WTC11 (cell line): ENCODE measurements around the gene PRELID1. TPM values are rescaled to one million over a fixed set of nuclear protein-coding genes. Genes with fewer than 3 reads are reported as not detected.

Experiments
- ATAC-seq: fragments of 200-7000 bp; cut with Tn5 transposase; 2 replicates; pipeline ENCODE4 v1.10.0; 2021; ENCODE audit warnings: mild to moderate bottlenecking, moderate library complexity
- CTCF ChIA-PET: fragments of 300-600 bp; sonication (Branson Sonifier 250); formaldehyde crosslinking; loops from one replicate; lab custom pipeline; 2021; ENCODE audit warnings: antibody characterized with exemption; lab: Charles Lee
- POLR2A ChIA-PET: fragments of 350-600 bp; sonication (Branson Sonifier 250); formaldehyde crosslinking; loops from one replicate; lab custom pipeline; 2021; ENCODE audit warnings: antibody characterized with exemption; lab: Charles Lee
- DNase-seq: peaks from one replicate; pipeline ENCODE4 v3.0.0; 2021; ENCODE audit warnings: low spot score
- H3K27ac Mint-ChIP-seq: 2 replicates; pipeline ENCODE4 v1.8.0; 2021; ENCODE audit warnings: mixed read lengths
- H3K27me3 Mint-ChIP-seq: 2 replicates; pipeline ENCODE4 v1.8.0; 2021; ENCODE audit warnings: low read depth, mild to moderate bottlenecking, moderate library complexity, mixed read lengths
- H3K36me3 Mint-ChIP-seq: 2 replicates; pipeline ENCODE4 v1.8.0; 2021; ENCODE audit warnings: mixed read lengths
- H3K4me1 Mint-ChIP-seq: 2 replicates; pipeline ENCODE4 v1.8.0; 2022; ENCODE audit warnings: mixed read lengths
- H3K4me3 Mint-ChIP-seq: 2 replicates; pipeline ENCODE4 v1.8.0; 2021; ENCODE audit warnings: mild to moderate bottlenecking, moderate library complexity, mixed read lengths
- H3K9me3 Mint-ChIP-seq: 2 replicates; pipeline ENCODE4 v1.8.0; 2021; ENCODE audit warnings: mixed read lengths
- CREB1 ChIP-seq: sonication (generic); formaldehyde crosslinking; IDR thresholded peaks from 2 replicates; pipeline ENCODE4 v1.8.0; 2023; ENCODE audit warnings: mild to moderate bottlenecking, missing genetic modification reagents
- ESRRA ChIP-seq: sonication (generic); formaldehyde crosslinking; IDR thresholded peaks from 2 replicates; pipeline ENCODE4 v1.8.1; 2022; ENCODE audit warnings: mild to moderate bottlenecking, missing genetic modification reagents, borderline replicate concordance
- GABPB1 ChIP-seq: sonication (generic); formaldehyde crosslinking; IDR thresholded peaks from 2 replicates; pipeline ENCODE4 v1.8.1; 2023; ENCODE audit warnings: mild to moderate bottlenecking, missing genetic modification reagents
- HMGA2 ChIP-seq: fragments of 250-450 bp; sonication (Bioruptor Pico); IDR thresholded peaks from 2 replicates; pipeline ENCODE4 v1.4.0; 2021; ENCODE audit warnings: mild to moderate bottlenecking, moderate library complexity
- NR1H2 ChIP-seq: sonication (generic); formaldehyde crosslinking; IDR thresholded peaks from 2 replicates; pipeline ENCODE4 v1.9.0; 2021; ENCODE audit warnings: mild to moderate bottlenecking, moderate library complexity, missing genetic modification reagents
- ZNF416 ChIP-seq: fragments of 250-450 bp; sonication (Bioruptor Pico); IDR thresholded peaks from 2 replicates; pipeline ENCODE4 v1.9.0; 2021; ENCODE audit warnings: mild to moderate bottlenecking, inconsistent platforms
- total RNA-seq: library from RNA; stranded (reverse); gene quantifications from 3 replicates; pipeline ENCODE4 v1.2.3, GENCODE V29; 2021
- TF ChIP-seq, protein P1 (sequence below): sonication (generic); formaldehyde crosslinking; conservative IDR thresholded peaks from 2 replicates; pipeline ENCODE4 v1.8.1; 2023; ENCODE audit warnings: mild to moderate bottlenecking, low read depth, missing genetic modification reagents, moderate library complexity
- TF ChIP-seq, protein P2 (sequence below): sonication (generic); formaldehyde crosslinking; IDR thresholded peaks from 2 replicates; pipeline ENCODE4 v1.8.1; 2023; ENCODE audit warnings: mild to moderate bottlenecking, missing genetic modification reagents
- TF ChIP-seq, protein P3 (sequence below): sonication (generic); formaldehyde crosslinking; IDR thresholded peaks from 2 replicates; pipeline ENCODE4 v1.8.1; 2023; ENCODE audit warnings: mild to moderate bottlenecking, missing genetic modification reagents, moderate library complexity
- TF ChIP-seq, protein P4 (sequence below): sonication (generic); formaldehyde crosslinking; IDR thresholded peaks from 2 replicates; pipeline ENCODE4 v1.8.0; 2023; ENCODE audit warnings: missing genetic modification reagents, mild to moderate bottlenecking, borderline replicate concordance
- TF ChIP-seq, protein P5 (sequence below): sonication (generic); formaldehyde crosslinking; IDR thresholded peaks from 2 replicates; pipeline ENCODE4 v1.8.0; 2023; ENCODE audit warnings: mild to moderate bottlenecking, missing genetic modification reagents
- TF ChIP-seq, protein P6 (sequence below): fragments of 250-450 bp; sonication (Bioruptor Pico); IDR thresholded peaks from 2 replicates; pipeline ENCODE4 v1.9.0; 2021; ENCODE audit warnings: mild to moderate bottlenecking

Gene PRELID1
- total RNA-seq, 1 experiment from 2014 or later, result 273 TPM

DNA sequence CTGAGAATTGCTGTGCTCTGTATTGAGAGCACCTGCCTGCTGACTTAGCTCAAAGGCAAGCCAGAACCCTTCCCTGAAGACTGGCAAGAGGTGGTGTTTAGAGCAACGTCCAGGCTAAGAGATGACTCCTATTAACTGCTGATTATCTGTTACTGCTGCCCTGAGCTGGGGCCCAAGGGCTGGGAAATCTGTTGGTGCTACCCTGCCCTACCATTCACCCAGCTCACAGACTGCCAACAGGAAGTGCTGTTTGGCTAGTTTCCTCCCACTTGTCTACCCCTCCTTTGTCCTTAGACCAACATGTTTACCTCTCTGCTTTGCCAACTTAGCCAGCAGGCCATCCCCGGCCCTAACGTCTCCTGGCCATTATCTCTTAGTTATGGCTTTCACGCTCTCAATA is 7.0 kb upstream of the PRELID1 start (continued):
- TF ChIP-seq, protein P1, sequence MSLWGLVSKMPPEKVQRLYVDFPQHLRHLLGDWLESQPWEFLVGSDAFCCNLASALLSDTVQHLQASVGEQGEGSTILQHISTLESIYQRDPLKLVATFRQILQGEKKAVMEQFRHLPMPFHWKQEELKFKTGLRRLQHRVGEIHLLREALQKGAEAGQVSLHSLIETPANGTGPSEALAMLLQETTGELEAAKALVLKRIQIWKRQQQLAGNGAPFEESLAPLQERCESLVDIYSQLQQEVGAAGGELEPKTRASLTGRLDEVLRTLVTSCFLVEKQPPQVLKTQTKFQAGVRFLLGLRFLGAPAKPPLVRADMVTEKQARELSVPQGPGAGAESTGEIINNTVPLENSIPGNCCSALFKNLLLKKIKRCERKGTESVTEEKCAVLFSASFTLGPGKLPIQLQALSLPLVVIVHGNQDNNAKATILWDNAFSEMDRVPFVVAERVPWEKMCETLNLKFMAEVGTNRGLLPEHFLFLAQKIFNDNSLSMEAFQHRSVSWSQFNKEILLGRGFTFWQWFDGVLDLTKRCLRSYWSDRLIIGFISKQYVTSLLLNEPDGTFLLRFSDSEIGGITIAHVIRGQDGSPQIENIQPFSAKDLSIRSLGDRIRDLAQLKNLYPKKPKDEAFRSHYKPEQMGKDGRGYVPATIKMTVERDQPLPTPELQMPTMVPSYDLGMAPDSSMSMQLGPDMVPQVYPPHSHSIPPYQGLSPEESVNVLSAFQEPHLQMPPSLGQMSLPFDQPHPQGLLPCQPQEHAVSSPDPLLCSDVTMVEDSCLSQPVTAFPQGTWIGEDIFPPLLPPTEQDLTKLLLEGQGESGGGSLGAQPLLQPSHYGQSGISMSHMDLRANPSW (CRISPR knock-in tag), result no peak
- TF ChIP-seq NR1H2 (CRISPR knock-in tag) (no peak), HMGA2 (no peak), ESRRA (CRISPR knock-in tag) (no peak), ZNF416 (CRISPR knock-in tag) (no peak)
- TF ChIP-seq, protein P2, sequence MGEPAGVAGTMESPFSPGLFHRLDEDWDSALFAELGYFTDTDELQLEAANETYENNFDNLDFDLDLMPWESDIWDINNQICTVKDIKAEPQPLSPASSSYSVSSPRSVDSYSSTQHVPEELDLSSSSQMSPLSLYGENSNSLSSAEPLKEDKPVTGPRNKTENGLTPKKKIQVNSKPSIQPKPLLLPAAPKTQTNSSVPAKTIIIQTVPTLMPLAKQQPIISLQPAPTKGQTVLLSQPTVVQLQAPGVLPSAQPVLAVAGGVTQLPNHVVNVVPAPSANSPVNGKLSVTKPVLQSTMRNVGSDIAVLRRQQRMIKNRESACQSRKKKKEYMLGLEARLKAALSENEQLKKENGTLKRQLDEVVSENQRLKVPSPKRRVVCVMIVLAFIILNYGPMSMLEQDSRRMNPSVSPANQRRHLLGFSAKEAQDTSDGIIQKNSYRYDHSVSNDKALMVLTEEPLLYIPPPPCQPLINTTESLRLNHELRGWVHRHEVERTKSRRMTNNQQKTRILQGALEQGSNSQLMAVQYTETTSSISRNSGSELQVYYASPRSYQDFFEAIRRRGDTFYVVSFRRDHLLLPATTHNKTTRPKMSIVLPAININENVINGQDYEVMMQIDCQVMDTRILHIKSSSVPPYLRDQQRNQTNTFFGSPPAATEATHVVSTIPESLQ, result no peak
- TF ChIP-seq, protein P3, sequence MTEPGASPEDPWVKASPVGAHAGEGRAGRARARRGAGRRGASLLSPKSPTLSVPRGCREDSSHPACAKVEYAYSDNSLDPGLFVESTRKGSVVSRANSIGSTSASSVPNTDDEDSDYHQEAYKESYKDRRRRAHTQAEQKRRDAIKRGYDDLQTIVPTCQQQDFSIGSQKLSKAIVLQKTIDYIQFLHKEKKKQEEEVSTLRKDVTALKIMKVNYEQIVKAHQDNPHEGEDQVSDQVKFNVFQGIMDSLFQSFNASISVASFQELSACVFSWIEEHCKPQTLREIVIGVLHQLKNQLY, result no peak
- TF ChIP-seq, protein P4, sequence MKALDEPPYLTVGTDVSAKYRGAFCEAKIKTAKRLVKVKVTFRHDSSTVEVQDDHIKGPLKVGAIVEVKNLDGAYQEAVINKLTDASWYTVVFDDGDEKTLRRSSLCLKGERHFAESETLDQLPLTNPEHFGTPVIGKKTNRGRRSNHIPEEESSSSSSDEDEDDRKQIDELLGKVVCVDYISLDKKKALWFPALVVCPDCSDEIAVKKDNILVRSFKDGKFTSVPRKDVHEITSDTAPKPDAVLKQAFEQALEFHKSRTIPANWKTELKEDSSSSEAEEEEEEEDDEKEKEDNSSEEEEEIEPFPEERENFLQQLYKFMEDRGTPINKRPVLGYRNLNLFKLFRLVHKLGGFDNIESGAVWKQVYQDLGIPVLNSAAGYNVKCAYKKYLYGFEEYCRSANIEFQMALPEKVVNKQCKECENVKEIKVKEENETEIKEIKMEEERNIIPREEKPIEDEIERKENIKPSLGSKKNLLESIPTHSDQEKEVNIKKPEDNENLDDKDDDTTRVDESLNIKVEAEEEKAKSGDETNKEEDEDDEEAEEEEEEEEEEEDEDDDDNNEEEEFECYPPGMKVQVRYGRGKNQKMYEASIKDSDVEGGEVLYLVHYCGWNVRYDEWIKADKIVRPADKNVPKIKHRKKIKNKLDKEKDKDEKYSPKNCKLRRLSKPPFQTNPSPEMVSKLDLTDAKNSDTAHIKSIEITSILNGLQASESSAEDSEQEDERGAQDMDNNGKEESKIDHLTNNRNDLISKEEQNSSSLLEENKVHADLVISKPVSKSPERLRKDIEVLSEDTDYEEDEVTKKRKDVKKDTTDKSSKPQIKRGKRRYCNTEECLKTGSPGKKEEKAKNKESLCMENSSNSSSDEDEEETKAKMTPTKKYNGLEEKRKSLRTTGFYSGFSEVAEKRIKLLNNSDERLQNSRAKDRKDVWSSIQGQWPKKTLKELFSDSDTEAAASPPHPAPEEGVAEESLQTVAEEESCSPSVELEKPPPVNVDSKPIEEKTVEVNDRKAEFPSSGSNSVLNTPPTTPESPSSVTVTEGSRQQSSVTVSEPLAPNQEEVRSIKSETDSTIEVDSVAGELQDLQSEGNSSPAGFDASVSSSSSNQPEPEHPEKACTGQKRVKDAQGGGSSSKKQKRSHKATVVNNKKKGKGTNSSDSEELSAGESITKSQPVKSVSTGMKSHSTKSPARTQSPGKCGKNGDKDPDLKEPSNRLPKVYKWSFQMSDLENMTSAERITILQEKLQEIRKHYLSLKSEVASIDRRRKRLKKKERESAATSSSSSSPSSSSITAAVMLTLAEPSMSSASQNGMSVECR (CRISPR knock-in tag), result no peak
- TF ChIP-seq, protein P5, sequence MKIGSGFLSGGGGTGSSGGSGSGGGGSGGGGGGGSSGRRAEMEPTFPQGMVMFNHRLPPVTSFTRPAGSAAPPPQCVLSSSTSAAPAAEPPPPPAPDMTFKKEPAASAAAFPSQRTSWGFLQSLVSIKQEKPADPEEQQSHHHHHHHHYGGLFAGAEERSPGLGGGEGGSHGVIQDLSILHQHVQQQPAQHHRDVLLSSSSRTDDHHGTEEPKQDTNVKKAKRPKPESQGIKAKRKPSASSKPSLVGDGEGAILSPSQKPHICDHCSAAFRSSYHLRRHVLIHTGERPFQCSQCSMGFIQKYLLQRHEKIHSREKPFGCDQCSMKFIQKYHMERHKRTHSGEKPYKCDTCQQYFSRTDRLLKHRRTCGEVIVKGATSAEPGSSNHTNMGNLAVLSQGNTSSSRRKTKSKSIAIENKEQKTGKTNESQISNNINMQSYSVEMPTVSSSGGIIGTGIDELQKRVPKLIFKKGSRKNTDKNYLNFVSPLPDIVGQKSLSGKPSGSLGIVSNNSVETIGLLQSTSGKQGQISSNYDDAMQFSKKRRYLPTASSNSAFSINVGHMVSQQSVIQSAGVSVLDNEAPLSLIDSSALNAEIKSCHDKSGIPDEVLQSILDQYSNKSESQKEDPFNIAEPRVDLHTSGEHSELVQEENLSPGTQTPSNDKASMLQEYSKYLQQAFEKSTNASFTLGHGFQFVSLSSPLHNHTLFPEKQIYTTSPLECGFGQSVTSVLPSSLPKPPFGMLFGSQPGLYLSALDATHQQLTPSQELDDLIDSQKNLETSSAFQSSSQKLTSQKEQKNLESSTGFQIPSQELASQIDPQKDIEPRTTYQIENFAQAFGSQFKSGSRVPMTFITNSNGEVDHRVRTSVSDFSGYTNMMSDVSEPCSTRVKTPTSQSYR, result no peak

DNA sequence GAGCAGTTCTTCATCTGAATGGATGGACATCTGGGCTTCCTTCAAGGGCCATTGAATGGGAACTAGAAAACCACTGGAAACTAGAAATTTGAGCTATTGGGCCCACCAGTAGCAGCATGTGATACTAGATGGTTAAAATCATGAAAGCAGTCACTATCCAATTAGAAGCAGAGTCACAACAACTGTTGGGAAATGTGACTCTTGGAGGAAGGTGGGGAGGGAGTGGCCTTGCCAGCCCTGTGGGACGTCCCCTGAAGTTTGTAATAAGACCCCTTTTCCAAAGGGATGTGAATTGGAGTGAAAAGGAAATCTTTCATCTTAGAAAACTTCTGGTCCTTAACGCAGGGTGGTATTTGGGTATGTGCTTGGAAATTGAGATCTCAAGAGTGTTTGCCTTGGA is 5.7 kb upstream of the PRELID1 start:
- Mint-ChIP-seq H3K4me1 (peaks cover 41% of the 10 kb centered on the region), H3K4me3 (no peak overlapping the region), H3K9me3 (no peaks in the 10 kb centered on the region), H3K36me3 (peaks cover 32% of the 10 kb centered on the region), H3K27ac (peak overlapping the region; percentile 41; the same call in 1 of the 2 replicates), H3K27me3 (no peaks in the 10 kb centered on the region)
- ChIA-PET POLR2A (no interaction called here), CTCF (interaction anchor here (1.3 to 4.7 kb wide), 3 partner anchors 11 to 186 kb away, joined by 4 to 36 read pairs (median 9); no protein-coding TSS in a partner anchor)
- DNase-seq, result no peak
- no peak for ATAC-seq
- TF ChIP-seq, protein P5, result no peak
- no peak for TF ChIP-seq GABPB1 (CRISPR knock-in tag)
- TF ChIP-seq, protein P6, sequence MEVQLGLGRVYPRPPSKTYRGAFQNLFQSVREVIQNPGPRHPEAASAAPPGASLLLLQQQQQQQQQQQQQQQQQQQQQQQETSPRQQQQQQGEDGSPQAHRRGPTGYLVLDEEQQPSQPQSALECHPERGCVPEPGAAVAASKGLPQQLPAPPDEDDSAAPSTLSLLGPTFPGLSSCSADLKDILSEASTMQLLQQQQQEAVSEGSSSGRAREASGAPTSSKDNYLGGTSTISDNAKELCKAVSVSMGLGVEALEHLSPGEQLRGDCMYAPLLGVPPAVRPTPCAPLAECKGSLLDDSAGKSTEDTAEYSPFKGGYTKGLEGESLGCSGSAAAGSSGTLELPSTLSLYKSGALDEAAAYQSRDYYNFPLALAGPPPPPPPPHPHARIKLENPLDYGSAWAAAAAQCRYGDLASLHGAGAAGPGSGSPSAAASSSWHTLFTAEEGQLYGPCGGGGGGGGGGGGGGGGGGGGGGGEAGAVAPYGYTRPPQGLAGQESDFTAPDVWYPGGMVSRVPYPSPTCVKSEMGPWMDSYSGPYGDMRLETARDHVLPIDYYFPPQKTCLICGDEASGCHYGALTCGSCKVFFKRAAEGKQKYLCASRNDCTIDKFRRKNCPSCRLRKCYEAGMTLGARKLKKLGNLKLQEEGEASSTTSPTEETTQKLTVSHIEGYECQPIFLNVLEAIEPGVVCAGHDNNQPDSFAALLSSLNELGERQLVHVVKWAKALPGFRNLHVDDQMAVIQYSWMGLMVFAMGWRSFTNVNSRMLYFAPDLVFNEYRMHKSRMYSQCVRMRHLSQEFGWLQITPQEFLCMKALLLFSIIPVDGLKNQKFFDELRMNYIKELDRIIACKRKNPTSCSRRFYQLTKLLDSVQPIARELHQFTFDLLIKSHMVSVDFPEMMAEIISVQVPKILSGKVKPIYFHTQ (CRISPR knock-in tag), result no peak
- TF ChIP-seq CREB1 (CRISPR knock-in tag), result no peak
